Measurements from ENCODE around the gene CAMTA1.
"Not testable (repeated sequence)": the region's sequence is repeated elsewhere in the genome, so short reads cannot be mapped to it uniquely, and the experiment has no call there.

CAMTA1 gene

GRCh38 chr1:7372477-7373120 lies 587.3 kb downstream of the CAMTA1 start:
- no peak for DNase-seq (ENCODE audit: low spot score)

GRCh38 chr1:7373251-7373650 lies 588.0 kb downstream of the CAMTA1 start:
- DNase-seq (ENCODE audit: low spot score), result no peak

GRCh38 chr1:7373876-7374562 lies 588.8 kb downstream of the CAMTA1 start:
- no peak for DNase-seq (ENCODE audit: low spot score)

DNA sequence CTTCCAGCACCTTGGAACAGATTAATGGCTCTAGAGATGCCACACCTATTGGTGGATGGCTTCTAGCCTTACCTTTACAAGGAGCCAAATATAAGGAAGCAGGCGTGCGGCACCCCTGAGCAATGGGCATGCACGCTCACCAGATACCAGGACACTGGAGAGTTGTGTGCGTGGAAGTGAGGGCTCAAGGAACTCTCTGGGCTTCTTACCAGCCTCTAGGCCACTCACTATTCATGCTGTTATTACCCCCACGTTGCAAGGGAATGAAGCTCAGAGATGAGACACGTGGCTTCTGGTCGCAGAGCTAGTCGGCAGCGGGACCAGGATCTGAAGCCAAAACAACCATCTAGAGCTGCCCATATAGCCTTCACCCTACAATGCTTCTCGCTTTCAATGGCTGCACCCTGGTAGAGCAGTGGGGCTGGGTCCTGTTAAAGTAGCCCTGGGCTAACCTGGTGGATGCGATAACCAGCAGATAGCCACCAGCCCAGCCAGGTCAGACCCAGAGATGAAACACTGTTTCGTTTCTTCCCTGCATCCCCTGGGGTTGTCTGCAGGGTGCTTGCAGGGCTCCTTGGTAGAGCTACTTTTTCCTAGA lies 589.4 kb downstream of the CAMTA1 start:
- no peak for DNase-seq (ENCODE audit: low spot score)

DNA sequence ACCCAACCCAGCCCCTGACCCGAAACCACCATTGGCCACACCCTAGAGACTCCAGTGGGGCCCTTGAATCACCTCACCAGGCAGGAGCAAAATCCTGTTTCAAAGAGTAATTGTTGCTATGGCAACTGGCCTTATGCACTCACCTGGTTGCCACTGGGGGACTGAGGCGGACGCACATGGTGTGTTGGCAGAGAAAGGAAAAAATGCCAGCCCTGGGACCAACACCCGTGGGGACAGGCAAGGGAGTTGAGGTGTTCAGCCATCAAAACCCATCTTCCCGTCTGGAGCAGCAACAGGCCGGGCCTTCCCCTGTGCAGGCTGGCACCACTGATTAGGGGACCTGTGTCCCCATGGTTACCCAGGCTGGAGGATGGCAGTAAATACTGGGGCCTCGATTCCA lies 590.1 kb downstream of the CAMTA1 start:
- no peak for DNase-seq (ENCODE audit: low spot score)

DNA sequence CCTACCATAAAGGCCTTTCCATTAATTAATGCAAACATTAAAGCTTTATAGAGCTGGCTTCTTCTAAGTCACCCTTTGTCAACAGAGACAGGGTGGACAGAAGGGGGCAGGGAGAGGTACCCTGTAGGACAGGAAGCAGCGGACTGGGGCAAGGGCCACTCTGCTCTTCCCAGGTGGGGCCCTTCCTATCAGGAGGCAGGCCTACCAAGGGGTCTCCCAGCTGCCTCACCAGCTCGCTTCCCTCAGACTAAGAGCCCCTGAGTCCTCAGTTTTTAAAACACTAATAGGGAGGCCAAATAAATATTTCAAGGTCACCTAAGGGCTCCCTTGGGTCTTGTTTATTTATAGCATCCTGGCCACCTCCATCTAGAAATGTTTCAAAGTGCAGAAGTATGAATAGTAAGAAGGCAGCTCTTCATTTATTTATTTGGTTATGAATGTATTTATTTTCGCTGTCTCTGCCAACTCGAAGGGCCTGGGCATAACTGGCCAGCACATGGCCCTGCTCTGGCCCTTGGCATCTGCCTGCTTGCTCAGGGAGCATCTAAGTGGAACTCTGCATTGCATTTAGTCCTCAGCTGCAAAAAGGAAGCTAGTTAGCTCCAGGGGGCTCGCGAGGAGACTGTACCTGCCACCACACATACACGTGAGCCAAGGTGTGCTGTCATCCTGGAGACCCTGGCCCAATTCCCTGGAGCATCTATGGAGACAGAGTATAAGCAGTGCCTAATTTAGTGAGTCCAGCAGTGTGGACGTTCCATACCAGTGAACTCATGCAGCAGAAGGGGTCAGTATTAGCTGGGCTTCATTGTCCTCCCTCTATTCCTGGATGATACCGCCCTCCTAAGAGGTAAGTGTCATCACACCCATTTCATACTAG lies 590.8 kb downstream of the CAMTA1 start:
- DNase-seq (ENCODE audit: low spot score), result no peak

DNA sequence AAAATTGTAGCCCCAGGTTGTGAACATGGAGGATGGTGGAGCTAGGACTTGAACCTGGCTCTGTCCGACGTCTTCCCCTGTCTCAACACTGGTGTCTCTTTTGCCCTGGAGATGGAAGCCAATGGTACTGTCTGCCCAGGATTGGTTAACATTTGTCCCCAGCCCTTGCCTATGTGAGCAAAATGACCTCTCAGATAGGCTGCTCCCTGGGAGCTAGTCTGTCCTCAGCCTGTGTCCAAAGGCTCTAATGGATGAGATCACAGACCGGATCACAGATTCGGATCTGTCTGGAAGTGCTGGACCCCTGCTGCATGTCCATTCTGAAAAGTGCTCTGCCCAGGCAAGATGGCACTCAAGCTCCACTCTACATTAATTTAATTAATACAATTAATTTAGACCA lies 591.4 kb downstream of the CAMTA1 start:
- DNase-seq (ENCODE audit: low spot score), result no peak

- DNase-seq (ENCODE audit: low spot score), result no peak
Observed at GRCh38 chr1:7378346-7379130, 593.3 kb downstream of the CAMTA1 start.

- no peak for DNase-seq (ENCODE audit: low spot score)
Observed at GRCh38 chr1:7379441-7379971, 594.3 kb downstream of the CAMTA1 start.

DNA sequence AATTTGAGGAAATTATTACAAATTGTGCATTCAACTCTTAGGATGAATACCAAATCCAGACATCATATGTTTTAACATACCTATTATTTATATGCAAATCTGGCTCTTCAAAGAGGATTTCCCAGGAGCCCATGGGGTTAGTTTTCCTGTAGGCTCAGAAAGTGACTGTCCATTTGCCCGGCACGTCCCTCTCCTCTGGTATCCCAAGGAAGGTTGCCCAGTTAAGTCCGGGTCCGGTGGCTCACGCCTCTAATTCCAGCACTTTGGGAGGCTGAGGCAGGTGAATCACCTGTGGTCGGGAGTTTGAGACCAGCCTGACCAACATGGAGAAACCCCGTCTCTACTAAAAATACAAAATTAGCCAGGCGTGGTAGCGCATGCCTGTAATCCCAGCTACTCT lies 594.8 kb downstream of the CAMTA1 start:
- not testable (repeated sequence) for DNase-seq (ENCODE audit: low spot score)

DNA sequence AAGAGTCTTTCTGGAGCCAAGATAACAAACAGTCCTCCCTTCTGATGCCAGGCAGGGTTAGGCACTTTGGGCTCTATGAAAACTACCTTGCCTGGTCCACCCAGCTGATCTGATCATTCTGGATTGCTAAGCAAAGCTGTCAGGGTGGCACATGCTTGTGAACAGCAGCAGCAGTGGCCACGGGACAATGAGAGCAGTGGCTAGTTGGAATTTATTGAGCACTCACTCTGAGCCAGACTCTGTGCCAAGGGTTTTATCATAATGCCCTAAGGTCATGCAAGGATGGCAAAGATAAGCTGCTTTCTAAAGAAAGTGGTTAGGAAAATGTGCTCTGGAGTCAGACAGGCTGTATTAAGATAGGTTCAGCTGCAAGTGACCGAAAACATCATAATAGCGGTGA lies 595.5 kb downstream of the CAMTA1 start:
- DNase-seq (ENCODE audit: low spot score), result no peak

DNA sequence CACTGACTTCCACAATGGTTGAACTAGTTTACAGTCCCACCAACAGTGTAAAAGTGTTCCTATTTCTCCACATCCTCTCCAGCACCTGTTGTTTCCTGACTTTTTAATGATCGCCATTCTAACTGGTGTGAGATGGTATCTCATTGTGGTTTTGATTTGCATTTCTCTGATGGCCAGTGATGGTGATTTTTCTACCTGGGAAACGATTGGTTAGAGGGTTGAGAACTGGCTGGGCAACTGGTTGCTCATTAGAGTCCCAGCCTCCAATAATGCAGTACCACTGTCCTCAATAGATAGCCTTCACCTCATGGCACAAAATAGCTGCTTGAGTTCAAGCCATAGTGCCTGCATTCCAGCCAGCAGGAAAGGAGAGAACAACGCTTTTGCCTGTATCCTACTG lies 596.5 kb downstream of the CAMTA1 start:
- not testable (repeated sequence) for DNase-seq (ENCODE audit: low spot score)

GRCh38 chr1:7382971-7383370 lies 597.7 kb downstream of the CAMTA1 start:
- no peak for DNase-seq (ENCODE audit: low spot score)

DNA sequence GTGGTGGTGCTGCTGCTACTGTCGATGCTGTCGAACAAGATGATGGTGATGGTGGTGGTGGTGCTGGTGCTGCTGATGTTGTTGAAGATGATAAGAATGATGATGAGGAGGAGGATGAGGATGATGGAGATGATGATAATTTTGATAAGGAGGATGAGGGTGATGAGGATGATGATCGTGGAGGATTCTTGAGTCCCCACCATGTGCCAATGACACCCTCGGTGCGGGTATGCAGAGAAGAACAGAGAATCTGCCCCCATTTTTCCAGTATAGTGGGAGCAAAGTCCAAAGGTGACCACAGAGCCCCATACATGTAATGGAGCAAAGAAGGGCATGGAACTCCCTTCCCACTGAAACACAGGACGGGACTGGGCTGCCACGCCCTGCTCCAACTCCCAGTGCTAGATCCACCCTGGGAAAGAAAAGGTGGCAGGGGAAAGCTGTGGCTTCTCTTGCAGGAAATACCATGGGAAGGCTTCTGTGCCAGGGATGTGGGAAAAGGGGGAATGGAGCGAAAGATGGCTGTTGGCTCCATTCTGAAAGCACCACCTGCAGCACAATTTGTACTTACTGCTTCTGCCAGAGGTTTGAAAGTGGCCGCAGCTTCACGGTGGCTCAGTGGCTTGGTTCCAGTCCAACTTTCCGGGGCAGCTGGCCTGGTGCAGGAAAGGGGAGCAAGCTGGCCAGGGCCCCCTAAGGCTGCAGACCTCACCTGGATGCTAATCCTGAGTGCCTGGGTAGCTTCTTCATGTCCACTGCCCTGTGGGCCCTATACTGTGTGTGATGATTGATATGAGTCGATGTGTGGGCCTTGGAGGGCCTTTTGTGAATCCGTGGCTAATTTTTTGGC lies 598.6 kb downstream of the CAMTA1 start:
- no peak for DNase-seq (ENCODE audit: low spot score)

GRCh38 chr1:7384679-7385078 lies 599.4 kb downstream of the CAMTA1 start:
- no peak for DNase-seq (ENCODE audit: low spot score)

DNA sequence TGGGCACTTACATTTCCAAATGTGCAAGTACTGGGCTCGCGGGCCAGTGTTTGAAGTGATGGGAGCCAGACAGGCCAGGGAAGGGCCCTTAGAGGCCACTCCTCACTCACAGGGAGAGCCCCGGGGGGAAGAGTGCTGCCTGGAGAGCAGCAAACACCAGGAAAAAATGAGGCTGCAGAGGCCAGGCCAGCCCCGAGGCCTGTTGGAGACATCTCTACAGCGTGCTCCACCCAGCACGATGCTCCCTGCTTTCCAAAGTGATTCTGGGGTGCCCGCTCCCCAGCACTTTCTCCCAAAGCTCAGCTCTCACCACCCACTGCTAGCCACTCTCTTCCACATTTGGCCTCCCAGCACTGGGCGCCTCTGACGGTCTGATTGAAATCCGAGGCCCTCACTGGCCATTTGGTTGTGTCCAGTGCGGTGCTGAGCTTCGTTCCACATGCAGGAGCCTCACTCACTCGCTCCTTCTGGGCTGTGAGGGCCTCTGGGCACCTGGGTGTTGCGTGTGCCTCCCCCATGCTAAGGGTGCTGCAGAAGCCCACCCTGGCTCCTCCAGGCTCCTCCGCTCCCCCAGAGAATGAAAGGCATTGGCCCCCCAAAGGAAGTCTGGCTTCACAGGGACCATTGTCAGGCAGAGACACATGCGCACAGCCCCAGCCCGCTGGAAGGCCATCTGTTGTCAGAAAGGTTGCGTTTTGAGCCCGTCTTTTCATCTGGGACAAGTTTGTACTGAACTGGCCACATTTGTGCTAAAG lies 600.4 kb downstream of the CAMTA1 start:
- DNase-seq (ENCODE audit: low spot score), result no peak

DNA sequence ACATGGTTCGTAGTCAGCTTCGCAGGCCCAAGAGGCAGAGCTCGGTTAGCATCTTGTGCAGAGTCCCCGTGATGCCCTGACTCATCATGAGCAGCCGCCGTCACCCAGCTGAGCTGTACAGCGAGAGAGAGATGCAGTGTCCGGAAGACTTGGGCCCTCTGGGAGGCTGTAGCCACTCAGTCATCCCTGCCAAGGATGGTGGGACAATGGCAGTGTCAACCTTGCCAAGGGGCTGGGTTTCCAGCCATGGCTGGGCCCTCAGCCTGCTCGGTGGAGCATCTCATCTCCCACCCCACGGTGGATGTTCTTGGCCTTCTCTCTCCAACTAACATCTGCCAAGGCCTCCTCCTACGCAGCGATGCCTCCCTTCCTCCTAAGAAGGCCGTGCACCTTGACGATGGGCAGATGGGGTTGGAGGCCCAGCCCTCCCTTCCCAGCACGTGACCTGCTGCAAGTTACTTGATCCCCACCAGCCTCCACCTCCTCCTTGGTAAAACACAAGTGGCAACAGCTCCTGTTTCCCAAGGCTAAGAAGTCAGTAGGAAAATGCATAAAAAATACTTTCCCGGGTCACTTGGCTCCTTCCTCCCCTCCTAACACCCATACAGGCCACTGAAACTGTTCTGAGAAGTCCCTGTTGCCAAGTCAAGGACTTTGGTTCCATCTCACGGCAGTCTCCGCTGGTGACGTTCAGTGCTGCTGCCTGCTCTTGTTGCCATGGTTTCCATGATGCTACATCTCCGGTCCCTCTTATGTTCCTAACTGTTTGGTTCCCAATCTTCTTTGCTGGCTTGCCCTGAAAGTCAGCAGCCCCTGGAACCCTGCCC lies 601.2 kb downstream of the CAMTA1 start:
- DNase-seq (ENCODE audit: low spot score), result no peak

DNA sequence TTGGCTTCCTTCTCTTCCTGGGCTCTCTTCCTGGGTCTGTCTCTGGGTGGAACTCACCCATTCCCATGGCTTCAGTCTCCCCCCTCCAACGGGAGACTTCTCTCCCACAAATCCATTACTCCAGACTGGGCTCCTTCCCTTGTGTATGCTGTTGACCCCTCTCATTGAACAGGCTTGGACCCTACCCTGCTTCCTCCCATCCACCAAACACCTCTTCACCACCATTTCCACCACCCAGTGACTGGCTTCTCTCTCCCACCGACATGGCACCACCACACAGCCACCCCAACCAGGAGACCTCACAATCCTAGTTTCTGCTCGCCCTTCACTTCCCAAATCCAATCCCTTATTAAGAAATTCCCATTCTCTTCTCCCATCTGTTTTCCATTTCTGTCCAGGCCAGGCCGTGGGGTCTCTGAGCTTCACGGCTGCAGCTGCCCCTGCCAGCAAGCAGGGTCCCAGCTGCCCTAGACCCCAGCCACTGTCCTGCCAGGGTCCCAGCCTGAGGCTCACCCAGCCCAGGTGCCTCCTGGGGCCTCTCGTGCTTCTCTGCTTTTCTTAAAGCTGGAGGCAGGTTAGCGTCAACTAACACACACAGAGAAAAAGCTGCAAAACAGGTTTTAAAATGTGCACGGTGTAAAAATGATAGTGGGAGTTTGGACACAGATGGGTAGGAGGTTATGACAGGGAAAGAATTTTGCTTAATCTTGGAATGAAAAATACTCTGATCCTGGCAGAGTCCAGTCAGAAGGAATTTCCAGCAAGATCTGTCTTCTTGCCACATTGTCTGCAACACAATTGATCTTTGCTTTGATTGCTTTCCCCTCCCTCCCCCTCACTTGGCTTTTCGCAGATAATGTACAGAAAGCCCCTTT lies 602.0 kb downstream of the CAMTA1 start:
- no peak for DNase-seq (ENCODE audit: low spot score)

All from RKO (cell line).